LNCaP clone FGC (cell line): ENCODE measurements around the gene TIMM29.
"Not testable (repeated sequence)": the region's sequence is repeated elsewhere in the genome, so short reads cannot be mapped to it uniquely, and the experiment has no call there.

Experiments
- DNase-seq: peaks from one replicate; pipeline ENCODE4 v3.0.0-alpha.2; 2011; ENCODE audit warnings: low read depth
- H3K4me3 ChIP-seq: 2 replicates; pipeline ENCODE4 v1.5.1; 2011; ENCODE audit warnings: mild to moderate bottlenecking, low read depth, low read length, control low read depth
- TF ChIP-seq, protein P1 (sequence below): IDR thresholded peaks from 2 replicates; pipeline ENCODE4 v1.5.1; 2012; ENCODE audit warnings: mild to moderate bottlenecking; ENCODE audit not compliant: control insufficient read depth, insufficient read depth; ENCODE audit errors: extremely low read depth

Gene TIMM29

DNA sequence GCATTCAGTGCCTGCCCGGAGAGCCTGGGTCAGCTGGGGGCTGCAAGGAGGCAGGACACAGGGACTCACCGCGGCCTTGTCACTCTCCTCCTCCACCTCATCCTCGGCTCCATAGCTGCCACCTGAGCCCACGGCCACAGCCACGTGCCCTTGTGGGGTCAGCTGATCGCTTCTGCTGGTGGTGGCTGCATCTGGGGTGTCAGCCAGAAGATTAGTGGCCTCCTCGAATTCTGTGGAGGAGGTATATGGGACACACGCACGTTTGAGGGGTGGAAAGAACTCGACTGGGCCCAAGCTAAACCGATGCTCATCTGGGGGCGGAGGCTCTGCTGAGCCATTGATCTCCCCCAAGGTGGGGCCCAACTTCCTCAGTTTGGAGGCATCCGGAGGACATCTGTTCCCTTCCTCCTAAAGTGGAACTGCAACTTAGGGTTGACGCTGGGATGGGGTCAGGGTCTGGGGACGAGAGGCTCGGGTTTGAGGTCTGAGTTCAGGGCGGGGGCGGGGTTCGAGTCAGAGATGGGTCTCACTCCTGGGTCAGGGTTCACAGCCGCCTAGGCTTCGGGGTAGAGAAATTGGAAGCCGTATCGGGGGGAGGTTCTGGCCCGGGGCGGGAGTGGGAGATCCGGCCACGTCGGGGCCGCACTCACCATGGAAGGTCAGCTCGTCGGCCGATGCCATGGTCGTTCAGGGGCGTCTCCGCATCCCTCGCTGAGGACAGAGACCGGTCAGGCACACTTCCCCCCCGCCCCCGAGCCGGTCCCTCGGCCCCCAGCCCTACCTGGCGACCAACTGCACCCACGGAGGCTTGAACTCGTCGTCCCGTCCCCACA, 665 bp upstream of the TIMM29 start:
- TF ChIP-seq, protein P1, sequence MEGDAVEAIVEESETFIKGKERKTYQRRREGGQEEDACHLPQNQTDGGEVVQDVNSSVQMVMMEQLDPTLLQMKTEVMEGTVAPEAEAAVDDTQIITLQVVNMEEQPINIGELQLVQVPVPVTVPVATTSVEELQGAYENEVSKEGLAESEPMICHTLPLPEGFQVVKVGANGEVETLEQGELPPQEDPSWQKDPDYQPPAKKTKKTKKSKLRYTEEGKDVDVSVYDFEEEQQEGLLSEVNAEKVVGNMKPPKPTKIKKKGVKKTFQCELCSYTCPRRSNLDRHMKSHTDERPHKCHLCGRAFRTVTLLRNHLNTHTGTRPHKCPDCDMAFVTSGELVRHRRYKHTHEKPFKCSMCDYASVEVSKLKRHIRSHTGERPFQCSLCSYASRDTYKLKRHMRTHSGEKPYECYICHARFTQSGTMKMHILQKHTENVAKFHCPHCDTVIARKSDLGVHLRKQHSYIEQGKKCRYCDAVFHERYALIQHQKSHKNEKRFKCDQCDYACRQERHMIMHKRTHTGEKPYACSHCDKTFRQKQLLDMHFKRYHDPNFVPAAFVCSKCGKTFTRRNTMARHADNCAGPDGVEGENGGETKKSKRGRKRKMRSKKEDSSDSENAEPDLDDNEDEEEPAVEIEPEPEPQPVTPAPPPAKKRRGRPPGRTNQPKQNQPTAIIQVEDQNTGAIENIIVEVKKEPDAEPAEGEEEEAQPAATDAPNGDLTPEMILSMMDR: no peak
- DNase-seq: no peak
- H3K4me3 ChIP-seq: peak overlapping the region; percentile 99

- no peak for DNase-seq
- peak overlapping the region; percentile 99 for H3K4me3 ChIP-seq
- TF ChIP-seq, protein P1: no peak
Measured at GRCh38 chr19:10929402-10929794, 787 bp downstream of the TIMM29 start.

- TF ChIP-seq, protein P1: no peak
- H3K4me3 ChIP-seq: no peak overlapping the region
- DNase-seq: no peak
Measured at GRCh38 chr19:10935371-10936059, 6.9 kb downstream of the TIMM29 start.

DNA sequence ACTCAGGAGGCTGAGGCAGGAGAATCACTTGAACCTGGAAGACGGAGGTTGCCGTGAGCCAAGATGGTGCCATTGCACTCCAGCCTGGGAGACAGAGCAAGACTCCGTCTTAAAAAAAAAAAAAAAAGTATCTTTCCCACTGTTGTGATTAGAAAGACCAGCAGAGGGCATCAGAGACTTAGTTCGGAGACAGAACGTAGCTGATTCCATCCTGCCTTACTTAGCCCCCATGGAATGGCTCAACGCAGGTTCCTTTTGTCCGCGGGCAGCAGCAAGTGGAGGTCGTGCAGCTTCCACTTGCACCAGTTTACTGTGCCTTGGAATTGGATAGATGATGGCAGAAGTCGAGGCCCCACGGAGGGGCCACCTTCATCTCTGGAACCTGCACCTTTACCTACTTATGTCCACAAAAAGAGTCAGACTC, 8.1 kb downstream of the TIMM29 start:
- no peak overlapping the region for H3K4me3 ChIP-seq
- TF ChIP-seq, protein P1: peak; percentile 66
- peak; percentile 58 for DNase-seq

GRCh38 chr19:10941649-10942048, 13.0 kb downstream of the TIMM29 start:
- H3K4me3 ChIP-seq, DNase-seq: not testable (repeated sequence)

GRCh38 chr19:10943412-10943811, 14.8 kb downstream of the TIMM29 start:
- not testable (repeated sequence) for DNase-seq, H3K4me3 ChIP-seq

- no peak overlapping the region for H3K4me3 ChIP-seq
- TF ChIP-seq, protein P1: no peak
- no peak for DNase-seq
Measured at GRCh38 chr19:10945264-10945663, 16.7 kb downstream of the TIMM29 start.
